Stimulated activated CD4-positive, alpha-beta T cell treated with anti-CD3 and anti-CD28 coated beads, Interleukin-15, amount 100 ng/mL, for 48 hours (primary cell): ENCODE measurements around the gene LPCAT1.
"Not testable (repeated sequence)": the region's sequence is repeated elsewhere in the genome, so short reads cannot be mapped to it uniquely, and the experiment has no call there.

Source experiments
- DNase-seq, 2 donors: peaks; one replicate each; pipeline ENCODE4 v3.0.0-alpha.2; 2020; ENCODE audit warnings: low read depth in 2 of 2

LPCAT1 gene

DNA sequence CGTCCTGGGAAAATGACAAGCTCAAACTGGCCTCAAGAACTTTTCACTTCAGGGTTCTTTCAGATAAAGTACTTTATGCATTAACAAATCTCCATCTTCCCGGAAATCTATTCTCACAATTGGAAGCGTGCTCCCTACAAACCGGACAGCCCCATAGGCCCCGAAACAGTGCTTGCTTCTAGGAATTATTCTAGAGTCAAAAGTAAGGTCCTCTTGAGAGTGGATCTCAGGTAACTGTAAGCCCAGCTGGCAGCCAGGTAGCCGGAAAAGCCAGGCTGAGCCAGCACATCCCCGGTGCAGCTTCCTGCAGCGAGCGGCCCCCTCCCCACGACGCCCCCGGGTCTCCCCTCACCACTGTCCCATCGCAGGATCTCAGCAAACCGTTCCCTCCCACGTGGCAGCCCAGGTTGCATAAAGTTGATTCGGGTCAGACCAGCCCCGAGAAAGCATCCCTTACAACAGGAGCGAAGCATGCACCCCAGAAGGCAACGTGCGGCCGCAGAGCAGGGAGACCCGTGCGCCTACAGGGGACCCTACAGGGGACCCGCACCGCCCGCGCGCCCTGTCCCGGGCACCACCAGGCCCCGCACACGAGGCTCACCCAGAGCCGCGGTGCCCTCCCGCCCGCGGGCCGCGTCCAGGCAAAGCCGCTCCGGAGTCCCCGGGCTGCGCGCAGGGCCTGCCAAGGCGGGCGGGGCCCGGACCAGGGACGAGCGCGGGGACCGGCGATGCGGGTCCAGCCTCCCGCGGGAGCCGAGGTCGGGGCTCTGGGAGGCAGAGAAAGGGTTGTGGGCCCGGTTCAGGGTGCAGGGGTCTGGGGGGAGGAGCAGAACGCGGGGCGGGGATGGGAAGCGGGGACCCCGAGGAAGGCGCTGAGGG, 920 bp downstream of the LPCAT1 start:
- DNase-seq, result no peak

GRCh38 chr5:1521671-1522600, 1.8 kb downstream of the LPCAT1 start:
- DNase-seq, result no peak

DNA sequence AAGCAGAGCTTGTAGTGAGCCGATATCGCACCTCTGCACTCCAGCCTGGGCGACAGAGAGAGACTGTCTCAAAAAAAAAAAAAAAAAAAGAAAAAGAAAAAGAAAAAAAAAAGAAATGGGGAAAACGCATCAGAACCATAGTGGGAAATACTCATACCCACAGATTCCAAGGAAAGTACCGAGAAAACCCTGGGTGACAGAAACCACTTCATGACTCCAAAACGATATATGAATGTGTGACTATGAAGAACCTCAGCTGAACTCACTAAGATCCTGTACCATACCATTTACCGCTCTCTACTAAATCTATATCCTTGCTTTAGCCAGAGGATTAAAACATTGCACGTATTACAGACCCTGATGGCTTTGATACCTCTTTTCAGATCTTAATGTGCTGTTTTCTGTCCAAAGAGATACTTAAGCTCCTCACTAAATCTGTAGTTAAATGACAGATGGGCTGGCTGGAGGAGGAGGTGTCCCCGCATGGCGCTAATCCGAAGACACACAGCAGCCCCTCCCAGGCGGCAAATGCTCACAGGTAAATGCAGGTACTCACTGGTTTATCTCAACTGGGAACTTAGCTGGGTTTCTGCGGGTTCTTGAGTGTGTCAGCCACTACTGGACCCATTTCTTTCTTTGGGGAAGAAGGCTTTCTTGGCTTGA, 2.8 kb downstream of the LPCAT1 start:
- no peak for DNase-seq

- no peak for DNase-seq
Observed at GRCh38 chr5:1519631-1520210, 4.0 kb downstream of the LPCAT1 start.

GRCh38 chr5:1517838-1518237, 5.9 kb downstream of the LPCAT1 start:
- no peak for DNase-seq

- DNase-seq, result no peak
Observed at GRCh38 chr5:1516615-1517601, 6.9 kb downstream of the LPCAT1 start.

DNA sequence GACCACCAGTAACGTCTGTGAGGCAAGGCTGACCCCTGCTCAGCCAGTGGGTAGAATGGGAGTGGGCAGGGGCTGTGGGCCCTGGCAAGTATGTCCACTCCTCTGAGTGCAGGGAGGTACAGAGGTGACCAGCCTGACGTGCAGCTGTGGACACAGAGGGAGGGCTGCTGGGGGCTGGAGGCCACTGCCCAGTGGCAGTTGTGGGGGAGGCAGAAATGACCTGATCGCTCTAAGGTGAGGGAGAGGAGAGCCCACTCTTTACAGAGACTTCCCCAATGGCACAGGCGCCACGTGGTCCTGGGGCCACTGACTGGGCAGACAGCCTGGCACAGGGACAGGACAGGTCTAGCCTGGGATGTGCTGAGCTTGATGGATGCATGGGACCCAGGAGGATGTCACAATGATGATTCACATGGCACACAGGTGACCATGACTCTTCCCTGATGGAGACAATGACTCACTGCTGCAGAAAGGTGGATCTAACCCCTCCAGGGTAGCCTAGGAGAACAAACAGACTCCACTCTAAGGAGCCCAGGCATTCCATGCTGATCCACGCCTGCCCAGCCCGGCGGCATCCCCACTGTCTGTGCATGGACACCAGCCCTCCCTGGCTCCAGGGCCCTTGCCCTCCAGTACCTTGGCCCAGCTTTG, 7.7 kb downstream of the LPCAT1 start:
- DNase-seq, result no peak

DNA sequence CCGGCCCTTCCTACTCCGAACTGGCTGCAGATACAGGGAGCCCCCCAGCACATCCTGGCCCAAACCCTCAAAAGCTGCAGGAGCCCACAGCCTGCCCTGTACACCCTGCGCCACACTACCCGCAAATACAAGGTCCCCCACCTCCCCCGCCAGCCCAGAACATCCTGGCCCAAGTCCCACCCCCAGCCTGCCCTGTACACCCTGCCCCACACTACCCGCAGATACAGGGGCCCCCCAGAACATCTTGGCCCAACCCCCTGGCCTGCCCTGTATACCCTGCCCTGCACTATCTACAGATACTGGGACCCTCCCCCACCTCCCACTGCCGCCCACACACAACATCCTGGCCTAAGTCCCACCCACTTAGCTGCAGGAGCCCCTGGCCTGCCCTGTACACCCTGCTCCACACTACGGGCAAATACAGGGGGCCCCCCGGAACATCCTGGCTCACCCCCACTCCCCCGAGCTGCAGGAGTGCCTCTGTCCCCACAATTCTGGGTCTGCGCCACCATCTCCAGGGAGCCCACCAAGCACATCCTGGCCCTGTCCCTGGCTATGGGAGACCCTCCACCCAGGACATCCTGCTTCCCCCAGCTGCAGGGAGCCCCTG, 8.3 kb downstream of the LPCAT1 start:
- DNase-seq, result no peak

- DNase-seq, result not testable (repeated sequence)
Observed at GRCh38 chr5:1514819-1515310, 8.9 kb downstream of the LPCAT1 start.

DNA sequence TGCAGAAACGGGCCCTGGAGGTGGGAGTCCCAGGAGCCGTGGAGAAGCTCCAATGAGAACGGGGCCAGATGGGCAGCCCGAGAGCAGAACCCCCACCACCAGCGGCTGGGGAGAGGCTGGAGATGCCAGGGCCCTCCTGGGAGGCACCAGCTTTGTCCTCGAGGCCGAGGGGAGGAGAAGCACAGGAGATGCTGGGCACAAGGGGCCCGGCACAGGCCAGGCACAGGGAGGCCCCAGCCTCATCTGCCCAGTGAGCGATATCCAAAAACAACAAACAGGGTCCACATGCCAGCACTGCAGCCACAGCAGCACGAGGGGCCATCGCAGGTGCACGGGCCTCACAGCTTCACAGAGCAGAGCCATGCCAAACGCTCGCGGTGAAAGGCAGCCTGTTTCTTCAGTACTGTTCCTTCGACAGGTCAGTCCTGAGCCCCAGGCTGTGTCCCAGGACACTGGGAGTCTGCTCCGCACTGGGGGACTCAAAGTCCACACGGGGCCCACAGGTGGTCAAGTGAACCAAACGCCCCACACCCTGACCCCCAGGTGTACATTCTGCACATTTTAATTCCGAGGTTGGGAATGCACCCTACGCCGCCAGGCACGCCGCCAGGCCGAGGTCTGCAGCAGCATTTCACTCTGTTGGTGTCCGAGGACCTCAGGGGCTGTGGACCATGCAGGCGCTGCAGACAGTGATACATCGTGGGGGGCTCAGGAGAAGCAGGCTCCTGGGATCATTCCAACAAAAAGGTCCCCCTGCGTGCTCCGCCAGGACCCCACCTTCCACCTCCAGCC, 9.5 kb downstream of the LPCAT1 start:
- DNase-seq, result no peak

DNA sequence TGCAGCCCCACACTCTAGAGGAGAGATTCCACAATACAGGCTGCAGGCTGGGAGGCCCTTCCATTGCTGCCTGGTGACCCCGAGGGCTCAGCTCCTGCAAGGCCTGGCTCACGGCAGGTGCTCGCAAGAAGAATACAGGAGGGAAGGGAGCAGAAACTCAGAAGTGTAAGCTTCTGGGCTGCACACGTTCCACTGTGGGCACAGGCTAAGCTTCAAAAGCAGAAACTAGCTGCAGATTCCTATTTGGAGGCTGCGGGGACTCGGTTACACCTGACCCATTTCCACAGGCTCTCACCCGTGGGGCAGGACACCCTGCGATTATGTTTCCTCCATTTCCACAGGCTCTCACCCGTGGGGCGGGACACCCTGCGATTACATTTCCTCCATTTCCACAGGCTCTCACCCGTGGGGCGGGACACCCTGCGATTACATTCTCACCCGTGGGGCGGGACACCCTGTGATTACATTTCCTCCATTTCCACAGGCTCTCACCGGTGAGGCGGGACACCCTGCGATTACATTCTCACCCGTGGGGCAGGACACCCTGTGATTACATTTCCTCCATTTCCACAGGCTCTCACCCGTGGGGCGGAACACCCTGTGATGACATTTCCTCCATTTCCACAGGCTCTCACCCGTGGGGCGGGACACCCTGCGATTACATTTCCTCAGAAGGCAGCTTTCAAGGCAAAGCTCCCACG, 10.3 kb downstream of the LPCAT1 start:
- no peak for DNase-seq

GRCh38 chr5:1512541-1513291, 11.0 kb downstream of the LPCAT1 start:
- DNase-seq, result no peak

- no peak for DNase-seq
Observed at GRCh38 chr5:1511651-1512540, 11.9 kb downstream of the LPCAT1 start.

GRCh38 chr5:1511048-1511447, 12.7 kb downstream of the LPCAT1 start:
- no peak for DNase-seq

DNA sequence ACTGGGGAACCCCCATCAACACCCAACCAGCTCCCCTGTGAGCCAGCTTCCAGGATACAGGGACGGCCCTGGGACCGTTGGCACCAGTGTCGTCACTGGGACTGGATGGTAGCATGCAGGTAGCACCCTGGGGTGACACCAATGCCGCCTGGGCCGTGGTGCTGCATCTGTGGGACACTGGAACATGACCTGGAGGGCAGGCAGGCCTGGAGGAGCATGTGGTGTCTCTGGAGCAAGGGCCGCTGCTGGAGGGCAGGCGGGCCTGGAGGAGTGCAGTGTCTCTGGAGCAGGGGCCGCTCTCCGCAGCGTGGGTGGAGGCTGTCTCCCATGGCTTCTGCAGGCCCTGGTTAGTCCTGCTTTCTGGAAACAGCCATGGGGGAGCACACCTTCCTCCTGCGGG, 13.1 kb downstream of the LPCAT1 start:
- no peak for DNase-seq

DNA sequence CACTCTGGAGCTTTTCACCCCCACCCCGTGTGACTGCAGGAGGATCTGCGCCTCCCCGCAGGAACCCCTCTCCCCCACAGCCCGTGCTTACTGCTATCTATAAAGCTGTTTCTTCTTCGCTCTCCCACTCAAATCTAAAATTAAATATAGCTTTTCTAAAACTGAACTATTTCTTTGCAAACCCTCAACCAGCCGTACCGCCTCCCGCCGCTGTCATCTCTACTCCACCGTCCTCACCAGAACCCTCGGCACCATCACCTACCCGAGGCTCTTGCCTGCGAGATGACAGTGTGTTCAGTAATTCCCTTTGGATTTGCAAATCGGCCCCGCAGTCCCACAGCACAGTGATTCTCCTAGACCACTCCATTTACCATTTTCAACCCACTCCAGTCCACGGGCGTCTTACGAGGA, 13.6 kb downstream of the LPCAT1 start:
- DNase-seq, result no peak
